A204.1 (cell line): Measurements from ENCODE around the gene FXYD7.
"Not testable (repeated sequence)": the region's sequence is repeated elsewhere in the genome, so short reads cannot be mapped to it uniquely, and the experiment has no call there.

Experiments
- FAIRE-seq: peaks from 2 replicates; lab custom pipeline; 2012; peaks lifted over from hg19 to GRCh38; lab: Jason Lieb, UNC

FXYD7 gene

DNA sequence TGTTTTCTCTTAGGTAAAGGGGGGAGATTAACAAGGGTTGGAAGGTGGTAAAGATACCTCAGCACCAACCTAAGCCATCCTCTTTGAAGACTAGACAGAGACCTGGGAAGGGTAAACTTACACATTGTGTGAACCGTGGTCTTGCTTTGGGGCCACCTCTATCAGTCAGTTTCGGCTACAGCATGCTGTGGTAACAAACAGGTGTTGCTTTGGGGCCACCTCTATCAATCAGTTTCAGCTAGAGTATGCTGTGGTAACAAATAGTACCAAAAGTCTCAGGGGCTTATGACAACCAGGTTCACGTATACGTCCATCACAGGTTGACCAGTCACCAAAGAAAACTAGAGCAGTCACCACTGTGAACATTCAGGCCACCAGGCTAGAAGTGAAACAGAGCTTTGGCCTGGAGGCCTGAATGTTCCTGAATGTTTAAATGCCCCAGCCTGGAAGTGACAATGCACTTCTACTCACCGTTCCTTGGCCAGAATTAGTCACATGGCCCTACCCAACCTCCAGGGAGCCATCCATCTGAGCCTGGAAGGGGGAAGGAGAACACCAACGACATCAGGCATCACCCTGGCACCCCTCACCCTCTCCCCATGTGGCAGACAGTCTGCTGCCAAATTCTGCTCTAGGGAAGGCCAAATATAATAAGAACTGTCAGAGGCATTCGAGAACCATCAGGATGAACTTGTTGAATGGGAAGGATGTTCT lies 3.8 kb downstream of the FXYD7 start:
- FAIRE-seq: no peak

DNA sequence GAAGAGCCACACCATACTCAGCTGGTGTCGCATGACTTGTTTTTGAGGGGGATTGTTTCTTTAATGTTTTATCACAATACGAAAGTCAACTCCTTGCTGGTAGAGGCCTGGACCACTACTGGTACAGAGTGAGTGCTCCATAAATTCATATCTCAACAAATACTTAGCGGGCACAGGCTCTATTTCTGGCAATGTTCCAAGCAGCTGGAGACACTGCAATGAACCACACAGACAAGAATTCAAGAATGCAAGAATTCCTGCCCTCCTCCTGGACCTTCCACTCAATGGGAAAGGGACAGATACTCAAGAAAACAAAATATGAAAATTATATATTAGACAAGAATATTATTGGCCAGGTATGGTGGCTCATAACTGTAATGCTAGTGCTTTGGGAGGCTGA lies 6.4 kb downstream of the FXYD7 start:
- no peak for FAIRE-seq

DNA sequence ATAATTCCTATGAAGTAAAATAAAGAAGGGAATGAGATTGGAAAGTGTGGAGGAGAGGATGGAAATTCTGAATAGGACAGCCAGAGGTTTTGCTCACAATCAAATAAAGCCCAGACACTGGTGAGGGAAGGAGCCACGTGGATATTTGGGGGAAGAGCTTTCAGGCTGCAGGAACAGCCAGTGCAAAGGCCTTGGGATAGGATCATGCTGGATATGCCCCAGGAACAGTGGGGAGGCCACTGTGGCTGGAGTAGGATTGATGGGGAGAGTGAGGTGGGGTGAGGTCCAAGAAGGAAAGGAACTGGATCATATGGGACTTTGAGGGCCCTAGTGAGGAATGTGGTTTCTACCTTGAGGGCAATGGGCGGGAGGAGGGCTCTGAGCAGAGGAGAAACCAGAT lies 7.4 kb downstream of the FXYD7 start:
- no peak for FAIRE-seq

DNA sequence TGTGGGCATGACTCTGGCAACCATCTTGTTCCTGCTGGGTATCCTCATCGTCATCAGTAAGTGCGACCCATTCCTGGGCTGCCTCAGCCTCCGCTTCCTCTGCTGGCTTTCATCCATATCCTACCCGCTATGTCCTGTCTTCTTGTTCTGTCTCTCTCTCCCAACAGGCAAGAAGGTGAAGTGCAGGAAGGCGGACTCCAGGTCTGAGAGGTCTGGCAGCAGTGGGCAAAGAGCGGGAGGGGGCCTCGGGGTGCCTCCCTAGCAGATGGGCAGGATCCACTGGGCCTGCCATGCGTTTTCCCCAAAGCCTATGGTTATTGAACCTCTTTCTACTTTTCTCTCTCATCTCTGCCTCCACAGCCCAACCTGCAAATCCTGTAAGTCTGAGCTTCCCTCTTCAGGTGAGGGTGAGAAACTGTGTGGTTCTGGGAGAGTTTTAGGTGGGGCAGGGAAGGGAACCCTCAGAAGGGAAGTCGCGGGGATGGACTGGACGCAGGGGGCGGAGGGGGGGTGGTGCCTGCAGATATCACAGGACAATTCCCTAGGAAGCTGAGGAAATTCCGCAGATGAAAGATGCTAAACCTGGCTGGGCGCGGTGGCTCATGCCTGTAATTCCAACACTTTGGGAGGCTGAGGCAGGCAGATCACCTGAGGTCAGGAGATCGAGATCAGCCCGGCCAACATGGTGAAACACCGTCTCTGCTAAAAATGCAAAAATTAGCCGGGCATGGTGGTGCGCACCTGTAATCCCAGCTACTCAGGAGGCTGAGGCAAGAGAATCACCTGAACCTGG lies 8.4 kb downstream of the FXYD7 start:
- no peak for FAIRE-seq

DNA sequence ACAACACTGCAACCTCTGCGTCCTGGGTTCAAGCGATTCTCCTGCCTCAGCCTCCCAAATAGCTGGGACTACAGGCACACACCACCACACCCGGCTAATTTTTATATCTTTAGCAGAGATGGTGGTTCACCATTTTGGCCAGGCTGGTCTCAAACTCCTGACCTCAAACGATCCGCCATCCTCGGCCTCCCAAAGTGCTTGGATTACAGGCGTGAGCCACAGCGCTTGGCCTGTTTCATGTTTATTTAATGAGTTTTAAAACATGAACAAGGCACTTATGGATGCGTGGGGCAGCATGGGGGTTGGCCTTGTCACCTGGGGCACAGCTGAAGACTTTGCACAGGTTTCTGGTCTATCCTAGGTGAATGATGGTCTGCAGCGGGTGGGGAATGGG lies 10.1 kb downstream of the FXYD7 start:
- FAIRE-seq: not testable (repeated sequence)

DNA sequence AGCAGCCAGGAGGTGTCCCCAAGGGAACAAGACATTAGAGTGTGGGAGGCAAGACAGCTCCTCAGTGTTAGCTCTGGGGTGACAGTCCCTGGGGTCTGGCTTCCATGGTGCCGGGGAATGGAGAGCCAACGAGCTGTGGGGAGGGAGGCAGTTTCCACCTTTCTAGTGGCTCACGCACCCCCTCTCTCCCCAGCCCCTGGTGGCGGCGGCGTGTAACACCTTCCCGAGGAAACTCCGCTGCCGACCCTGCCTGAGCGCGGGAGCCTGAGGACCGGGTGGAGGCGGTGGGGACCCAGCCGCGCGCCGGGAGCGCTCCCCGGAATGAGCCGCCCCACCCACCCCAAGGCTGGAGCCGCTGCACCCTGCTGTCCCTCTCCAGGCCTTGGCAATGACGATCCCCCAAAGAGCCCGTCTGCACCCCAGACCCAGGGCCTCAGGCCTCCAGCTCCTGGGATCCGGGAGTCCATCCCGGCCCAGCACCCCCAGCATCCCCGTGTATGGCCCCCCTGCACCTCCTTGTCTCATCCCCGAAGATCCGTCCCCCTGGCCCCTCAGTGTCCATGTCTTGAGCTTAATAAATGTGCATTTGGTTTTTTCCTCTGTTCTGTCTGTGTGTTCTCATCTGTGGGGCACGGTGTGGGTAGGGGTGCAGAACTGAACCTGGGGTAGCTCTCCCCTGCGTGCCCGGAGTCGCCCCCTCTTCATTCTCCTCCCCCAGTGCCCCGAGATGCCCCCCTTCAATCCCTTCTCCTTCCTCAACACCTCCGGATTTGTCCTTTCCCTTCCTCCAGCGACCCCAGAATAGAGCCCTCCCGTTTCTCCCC lies 10.9 kb downstream of the FXYD7 start:
- no peak for FAIRE-seq

DNA sequence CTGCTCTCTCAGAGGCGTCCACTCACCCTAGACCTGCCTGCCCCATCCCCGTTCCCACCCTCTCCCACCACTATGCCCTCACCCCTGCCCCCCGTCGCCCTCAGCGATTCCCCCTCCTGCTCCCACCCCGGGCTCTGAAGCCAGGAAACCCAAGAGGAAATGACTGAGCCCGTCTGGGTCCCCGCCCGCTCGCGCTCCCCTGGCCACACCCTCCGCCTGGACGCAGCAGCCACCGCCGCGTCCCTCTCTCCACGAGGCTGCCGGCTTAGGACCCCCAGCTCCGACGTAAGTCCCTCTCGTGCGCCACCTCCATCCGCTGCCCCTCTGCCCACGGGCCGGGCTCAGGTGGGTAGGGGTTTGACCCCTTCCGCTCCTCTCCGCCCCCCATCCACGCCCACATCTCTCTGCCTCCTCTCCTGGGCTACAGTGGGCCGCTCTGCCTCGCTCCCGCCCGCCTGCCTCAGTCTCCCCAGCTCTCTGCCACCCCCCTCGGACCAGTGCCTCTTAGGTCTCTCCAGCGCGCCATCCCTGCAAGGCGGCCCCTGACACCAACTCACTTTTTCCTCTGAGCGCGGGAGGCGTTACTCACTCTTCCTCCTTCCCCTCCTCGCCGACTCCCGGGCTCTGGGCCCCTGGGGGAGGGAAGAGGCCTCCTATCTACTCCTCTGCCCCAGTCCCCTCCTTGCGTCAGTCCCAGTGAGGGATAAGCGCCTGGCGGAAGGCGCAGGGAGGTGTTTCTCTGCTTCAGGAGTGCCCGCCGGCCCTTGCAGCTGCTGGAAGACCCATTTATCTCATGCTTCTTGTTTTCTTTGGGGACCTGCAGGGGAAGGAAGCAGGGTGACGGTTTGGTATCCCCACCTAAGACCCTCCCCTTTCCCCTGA lies 11.7 kb downstream of the FXYD7 start, which contains the start of gene FXYD5:
Gene FXYD5, plus strand, starts transcription at position 211 of the 882 bp plus-strand sequence. CDS start 816 bp downstream, outside the sequence.
- no peak for FAIRE-seq

DNA sequence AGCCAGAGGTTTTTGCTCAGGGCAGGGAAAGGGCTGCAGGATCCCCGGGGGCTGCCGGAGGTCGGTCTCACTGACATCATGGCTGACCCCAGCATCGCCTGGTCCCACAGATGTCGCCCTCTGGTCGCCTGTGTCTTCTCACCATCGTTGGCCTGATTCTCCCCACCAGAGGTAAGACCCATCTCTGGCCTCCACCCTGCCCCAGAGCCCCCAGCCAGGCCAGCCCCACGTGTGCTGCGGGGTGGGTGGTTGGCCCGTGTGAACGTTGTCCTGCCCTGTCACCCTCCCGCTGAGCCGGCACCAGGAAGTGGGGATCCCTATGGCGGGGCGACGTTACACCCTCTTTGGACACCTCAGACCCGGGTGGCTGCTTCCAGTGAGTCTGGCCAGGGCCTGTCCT lies 12.4 kb downstream of the FXYD7 start:
- FAIRE-seq: no peak

DNA sequence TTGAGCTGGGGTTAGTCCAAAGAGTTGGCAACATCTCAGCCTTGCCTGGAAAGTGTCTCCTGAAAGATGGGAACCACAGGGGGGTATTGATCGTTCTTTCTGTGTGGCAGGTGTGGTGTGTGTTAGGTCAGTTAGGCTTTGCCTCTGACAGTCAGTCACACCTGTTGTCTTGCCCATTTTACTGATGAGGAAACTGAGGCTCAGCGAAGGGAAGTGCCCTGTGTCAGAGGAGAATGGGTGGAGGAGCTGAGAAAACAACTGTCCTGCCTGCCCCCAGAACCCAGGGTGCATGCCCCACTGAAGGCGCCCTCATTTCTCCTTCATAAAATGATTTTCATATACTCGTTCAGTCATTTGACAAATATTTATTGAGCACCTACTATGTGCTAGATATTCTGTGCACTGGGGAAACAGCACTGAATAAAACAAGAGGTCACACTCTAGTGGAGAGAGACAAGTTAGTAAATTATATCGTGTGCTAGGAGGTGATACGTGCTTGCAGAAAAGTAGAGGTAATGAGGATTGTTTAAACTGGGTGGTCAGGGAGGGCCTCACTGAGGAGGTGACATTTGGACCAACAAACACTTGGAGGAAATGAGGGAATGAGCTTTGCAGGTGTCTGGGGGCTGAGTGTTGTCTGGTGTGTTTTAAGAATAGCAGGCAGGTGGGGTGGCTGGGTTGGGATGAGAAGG lies 13.1 kb downstream of the FXYD7 start:
- FAIRE-seq: no peak

DNA sequence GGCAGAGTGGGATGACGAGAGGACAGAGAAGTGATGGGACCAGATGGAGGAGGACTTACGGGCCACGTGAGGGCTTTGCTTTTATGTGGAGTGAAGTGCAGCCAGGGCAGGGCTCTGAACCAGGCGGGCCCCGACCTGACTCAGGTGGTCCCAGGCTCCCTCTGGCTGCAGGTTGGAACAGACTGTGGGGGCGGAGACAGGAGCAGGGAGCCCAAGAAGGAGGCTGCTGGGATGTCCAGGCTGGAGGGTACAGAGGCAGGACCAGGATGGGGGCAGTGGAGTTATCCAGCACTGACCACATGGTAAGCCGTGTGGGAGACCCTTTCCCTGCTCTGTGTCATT lies 13.6 kb downstream of the FXYD7 start:
- no peak for FAIRE-seq

DNA sequence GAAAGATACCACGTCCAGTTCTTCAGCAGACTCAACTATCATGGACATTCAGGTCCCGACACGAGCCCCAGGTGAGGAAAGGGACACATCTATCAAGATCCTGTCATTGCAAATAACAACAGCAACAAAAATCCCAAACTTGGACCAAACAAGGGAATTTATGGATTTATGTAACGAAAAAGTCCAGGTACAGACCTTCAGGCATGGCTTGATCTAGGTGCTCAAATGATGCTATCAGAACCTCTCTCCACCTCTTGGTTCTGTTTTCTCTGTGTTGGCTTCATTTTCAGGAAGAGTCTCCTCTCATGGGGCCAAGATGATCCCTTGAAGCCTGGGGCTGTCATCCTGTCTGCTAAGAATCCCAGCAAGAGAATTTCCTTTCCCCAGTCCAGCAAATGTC lies 14.4 kb downstream of the FXYD7 start:
- no peak for FAIRE-seq

DNA sequence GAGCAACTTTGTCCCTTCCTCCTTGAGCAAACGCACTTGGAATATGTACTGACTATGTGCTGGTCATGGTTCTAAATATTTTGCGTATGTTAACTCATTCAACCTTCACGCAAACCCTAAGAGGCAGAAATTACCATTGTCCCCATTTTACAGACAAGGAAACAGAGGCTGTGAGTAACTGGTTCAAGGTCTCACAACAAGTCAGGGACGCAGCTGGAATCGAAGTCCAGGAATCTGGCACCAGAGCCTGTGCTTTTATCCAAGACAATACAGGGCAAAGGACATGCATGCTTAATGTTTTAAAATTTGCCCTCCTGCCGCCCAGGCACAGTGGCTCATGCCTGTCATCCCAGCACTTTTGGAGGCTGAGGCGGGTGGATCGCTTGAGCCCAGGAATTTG lies 16.6 kb downstream of the FXYD7 start:
- FAIRE-seq: no peak

DNA sequence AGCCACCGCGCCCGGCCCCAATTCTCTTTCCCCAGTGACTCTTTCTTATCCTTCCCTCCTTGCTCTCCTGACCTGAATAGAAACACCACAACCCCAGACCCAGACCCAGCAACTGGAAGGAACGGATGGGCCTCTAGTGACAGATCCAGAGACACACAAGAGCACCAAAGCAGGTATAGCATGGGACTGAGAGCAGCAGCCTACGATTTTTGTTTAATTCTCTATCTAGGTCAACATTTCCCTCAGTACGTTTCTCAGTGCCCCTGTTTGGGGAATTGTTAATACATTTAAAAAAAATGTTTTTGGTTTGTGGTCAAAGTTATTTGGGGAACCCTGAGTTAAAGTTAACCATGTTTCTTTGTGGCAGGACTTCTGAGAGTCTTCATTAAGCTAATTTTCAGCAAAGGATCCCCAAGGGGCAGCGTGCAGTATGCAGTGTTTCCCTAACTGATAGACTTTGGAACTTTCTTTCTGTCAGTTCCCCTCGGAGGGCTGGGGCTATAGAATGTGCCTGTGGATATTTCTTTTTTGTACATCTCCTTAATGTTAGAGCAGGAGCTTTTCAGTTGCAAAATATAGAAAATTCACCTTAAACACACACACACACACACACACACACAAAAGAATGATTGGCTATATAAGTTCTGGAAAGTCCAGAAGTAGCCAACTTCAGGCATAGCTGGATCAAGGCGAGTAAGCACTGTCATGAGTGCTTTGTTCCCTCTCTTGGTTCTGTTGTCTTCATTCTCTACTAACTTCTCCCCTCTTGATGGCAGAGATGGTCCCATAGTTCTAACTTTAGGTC lies 17.8 kb downstream of the FXYD7 start:
- no peak for FAIRE-seq

DNA sequence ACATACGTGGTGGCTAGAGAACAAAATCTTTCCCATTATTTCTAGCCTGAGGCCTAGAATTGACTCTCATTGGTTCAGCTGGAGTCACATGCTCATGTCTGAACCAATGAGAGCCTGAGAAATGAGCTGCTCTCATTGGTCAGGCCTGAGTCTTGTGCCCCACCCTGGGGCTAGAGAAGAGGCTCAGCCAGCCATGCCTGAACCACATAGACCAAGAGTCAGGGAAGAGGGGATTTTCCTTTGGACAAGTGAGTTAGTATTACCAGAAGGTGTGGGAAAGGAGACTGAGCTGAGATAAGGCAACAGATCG lies 18.3 kb downstream of the FXYD7 start:
- no peak for FAIRE-seq

DNA sequence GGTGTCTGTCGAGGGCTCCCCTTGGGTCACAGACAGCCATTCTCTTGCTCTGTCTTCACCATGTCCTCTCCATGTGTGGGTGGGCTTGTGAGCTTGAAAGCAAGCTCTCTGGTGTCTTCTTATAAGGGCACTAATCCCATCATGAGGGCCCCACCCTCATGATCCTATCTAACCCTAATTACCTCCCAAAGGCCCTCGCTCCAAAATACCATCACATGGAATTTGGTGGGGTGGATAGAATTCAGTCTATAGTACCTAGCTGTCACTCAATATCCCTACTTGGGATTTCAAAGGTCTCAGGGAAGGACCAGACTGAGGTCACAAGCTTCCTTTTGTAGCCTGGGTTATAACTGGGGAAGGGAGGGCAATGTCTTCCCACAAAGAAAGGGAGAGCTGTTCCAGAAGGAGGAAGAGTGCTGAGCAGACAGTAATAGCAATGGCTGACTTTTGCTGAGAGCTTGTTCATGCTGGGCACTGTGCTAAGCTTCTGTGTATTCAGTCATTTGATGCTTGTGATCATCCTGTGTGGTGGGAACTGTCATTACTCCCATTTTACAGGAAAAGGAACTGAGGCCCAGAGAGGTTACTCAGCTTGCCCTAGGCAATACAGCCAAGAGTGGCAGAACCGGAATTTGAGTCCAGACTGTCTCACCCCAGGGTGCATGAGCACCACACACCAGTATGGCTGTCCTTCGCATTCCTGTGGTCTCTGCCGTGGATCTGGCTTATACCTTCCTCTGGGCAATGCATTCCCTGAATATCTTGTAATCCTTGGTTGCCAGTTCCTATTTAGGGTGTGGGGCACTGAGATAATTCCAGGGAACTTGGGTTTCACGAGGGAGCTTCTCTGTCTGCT lies 19.6 kb downstream of the FXYD7 start:
- FAIRE-seq: no peak

DNA sequence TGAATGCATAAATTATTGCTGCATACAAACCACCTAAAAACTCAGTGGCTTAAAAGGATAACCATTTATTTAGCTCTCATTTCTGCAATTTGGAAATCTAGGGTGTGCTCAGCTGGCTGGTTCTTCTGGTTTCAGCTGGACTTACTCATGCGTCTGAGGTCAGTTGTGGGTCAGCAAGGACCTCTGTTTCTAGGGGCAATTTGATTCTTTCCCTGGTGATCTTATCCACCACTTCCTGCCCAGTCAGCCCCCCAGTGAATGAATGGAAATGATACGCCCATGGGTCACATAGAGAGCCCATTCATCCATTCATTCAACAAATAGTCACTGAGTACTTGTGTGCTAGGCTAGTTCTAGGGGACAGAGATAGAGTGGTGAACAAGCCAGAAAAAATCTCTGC lies 21.4 kb downstream of the FXYD7 start:
- FAIRE-seq: no peak

DNA sequence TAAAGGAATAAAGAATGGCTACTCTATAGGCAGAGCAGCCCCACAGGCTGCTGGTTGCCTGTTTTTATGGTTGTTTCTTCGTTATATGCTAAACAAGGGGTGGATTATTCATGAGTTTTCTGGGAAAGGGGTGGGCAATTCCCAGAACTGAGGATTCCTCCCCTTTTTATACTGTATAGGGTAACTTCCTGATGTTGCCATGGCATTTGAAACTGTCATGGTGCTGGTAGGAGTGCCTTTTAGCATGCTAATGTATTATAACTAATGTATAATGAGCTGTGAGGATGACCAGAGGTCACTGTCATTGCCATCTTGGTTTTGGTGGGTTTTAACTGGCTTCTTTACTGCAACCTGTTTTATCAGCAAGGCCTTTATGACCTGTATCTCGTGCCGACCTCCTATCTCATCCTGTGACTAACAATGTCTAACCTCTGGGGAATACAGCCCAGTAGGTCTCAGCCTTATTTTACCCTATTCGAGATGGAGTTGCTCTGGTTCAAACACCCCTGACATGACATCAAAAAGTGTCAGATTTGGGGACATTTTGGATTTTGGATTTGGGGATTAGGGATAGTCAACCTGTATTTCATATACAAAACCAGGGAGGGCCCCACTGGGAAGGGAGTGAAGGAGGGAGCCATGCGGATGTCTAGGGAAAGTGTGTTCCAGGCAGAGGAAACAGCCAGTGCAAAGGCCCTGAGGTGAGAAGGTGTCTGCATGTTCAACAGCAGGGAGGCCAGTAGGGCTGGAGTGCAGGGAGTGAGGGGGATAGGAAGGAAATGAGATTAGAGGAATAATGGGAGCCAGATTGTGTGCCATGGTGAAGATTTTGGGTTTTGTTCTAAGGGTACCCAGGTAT lies 22.4 kb downstream of the FXYD7 start:
- FAIRE-seq: no peak

DNA sequence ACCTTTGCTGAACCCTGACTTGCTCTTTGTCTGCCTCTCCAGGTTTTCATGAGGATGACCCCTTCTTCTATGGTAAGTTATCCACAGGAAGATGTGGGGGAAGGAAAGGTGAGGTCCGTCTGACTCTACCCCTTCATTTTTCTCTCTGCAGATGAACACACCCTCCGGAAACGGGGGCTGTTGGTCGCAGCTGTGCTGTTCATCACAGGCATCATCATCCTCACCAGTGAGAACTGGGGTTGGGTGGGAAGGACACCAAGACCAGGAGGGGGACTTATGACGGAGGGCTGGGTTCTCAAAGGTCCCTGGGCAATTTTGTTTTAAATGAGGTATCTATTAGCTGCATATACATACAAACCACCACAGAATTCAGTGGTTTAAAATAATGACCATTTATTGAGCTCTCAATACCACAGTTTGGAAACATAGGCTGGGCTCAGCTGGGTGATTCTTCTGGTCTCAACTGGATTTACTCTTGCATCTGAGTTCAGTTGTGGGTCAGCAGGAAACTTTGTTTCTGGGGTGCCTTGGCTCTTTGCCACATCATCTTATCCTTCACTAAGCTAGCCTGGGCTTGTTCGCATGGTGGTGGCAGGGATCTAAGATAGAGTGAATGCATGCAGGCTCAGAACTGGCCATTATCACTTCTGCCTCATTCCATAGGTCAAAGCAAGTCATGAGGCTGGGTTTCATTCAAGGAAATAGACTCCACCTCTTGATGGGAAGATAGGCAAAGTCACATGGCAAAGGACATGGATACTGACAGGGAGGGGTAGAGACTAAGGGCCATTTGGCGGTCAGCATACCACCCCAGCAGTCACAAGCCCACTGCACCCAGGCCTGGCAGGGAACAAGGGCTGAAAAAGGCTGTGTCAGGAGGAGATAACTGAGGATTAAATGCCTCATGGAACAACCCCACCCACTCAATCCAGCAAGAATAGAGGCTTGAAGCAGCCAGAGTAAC lies 23.3 kb downstream of the FXYD7 start:
- FAIRE-seq: no peak
